GM18870 (cell line): ENCODE data around the gene PPP2R5B.

Experiments
- ATAC-seq: cut with Tn5 transposase; IDR thresholded peaks from one replicate; pipeline ENCODE4 v1.9.1; 2021; ENCODE audit warnings: moderate library complexity; ENCODE audit not compliant: unreplicated experiment

Gene PPP2R5B

GRCh38 chr11:64923944-64924909, at the start of gene PPP2R5B:
PPP2R5B (plus strand) TSS chr11:64924689; CDS start chr11:64925735, 1,046 bp downstream.
- no peak for ATAC-seq

- no peak for ATAC-seq
These were observed 48.9 kb upstream of the PPP2R5B start for GRCh38 chr11:64875369-64876228.

- ATAC-seq: no peak
These were observed 48.2 kb upstream of the PPP2R5B start for GRCh38 chr11:64876229-64876750.

GRCh38 chr11:64876835-64877341, 47.6 kb upstream of the PPP2R5B start:
- no peak for ATAC-seq

- ATAC-seq: no peak
These were observed 46.9 kb upstream of the PPP2R5B start for GRCh38 chr11:64877390-64878222.

GRCh38 chr11:64878223-64878493, 46.3 kb upstream of the PPP2R5B start:
- peak; percentile 22 for ATAC-seq

- peak; percentile 51 for ATAC-seq
These were observed 45.8 kb upstream of the PPP2R5B start, which contains the start of gene EHD1 for GRCh38 chr11:64878494-64879243. EHD1 (minus strand) TSS chr11:64878621; CDS start chr11:64878464, 157 bp downstream.

GRCh38 chr11:64879244-64879900, 45.1 kb upstream of the PPP2R5B start:
- ATAC-seq: no peak

GRCh38 chr11:64880240-64881001, 44.1 kb upstream of the PPP2R5B start:
- no peak for ATAC-seq

GRCh38 chr11:64881476-64881875, 43.0 kb upstream of the PPP2R5B start:
- no peak for ATAC-seq

- ATAC-seq: no peak
These were observed 42.2 kb upstream of the PPP2R5B start for GRCh38 chr11:64882243-64882642.

- ATAC-seq: no peak
These were observed 40.9 kb upstream of the PPP2R5B start for GRCh38 chr11:64883575-64883974.

- ATAC-seq: no peak
These were observed 40.5 kb upstream of the PPP2R5B start for GRCh38 chr11:64884019-64884418.

GRCh38 chr11:64885367-64886286, 38.9 kb upstream of the PPP2R5B start:
- ATAC-seq: no peak

- ATAC-seq: no peak
These were observed 37.2 kb upstream of the PPP2R5B start for GRCh38 chr11:64887234-64887756.

GRCh38 chr11:64887757-64888405, 36.6 kb upstream of the PPP2R5B start:
- no peak for ATAC-seq

GRCh38 chr11:64888406-64888728, 36.1 kb upstream of the PPP2R5B start:
- ATAC-seq: no peak
